DOHH2 (cell line): ENCODE measurements around the gene B4GALNT3.

Experiments used
- H3F3A ChIP-seq: fragments of 200-600 bp; sonication (generic), shearing (Covaris generic); 2 replicates; pipeline ENCODE4 v1.6.0; 2016; ENCODE audit warnings: antibody characterized with exemption, mild to moderate bottlenecking; ENCODE audit not compliant: control insufficient read depth, insufficient read depth
- H3K27ac ChIP-seq: fragments of 200-600 bp; sonication (generic); 2 replicates; pipeline ENCODE4 v1.5.1; 2014; ENCODE audit warnings: low read depth, mild to moderate bottlenecking, low read length, moderate library complexity
- H3K27me3 ChIP-seq: fragments of 200-600 bp; sonication (generic); 2 replicates; pipeline ENCODE4 v1.6.1; 2014; ENCODE audit warnings: mild to moderate bottlenecking, low read length, mixed read lengths; ENCODE audit not compliant: control insufficient read depth
- H3K36me3 ChIP-seq: fragments of 200-600 bp; sonication (generic); 2 replicates; pipeline ENCODE4 v1.6.1; 2014; ENCODE audit warnings: mild to moderate bottlenecking, low read length, moderate library complexity, mixed read lengths; ENCODE audit not compliant: control insufficient read depth
- H3K4me1 ChIP-seq: fragments of 200-600 bp; sonication (generic); 2 replicates; pipeline ENCODE4 v1.6.1; 2014; ENCODE audit warnings: mild to moderate bottlenecking, low read length, mixed read lengths; ENCODE audit not compliant: control insufficient read depth
- H3K4me2 ChIP-seq: fragments of 200-600 bp; sonication (generic); 2 replicates; pipeline ENCODE4 v1.6.0; 2014; ENCODE audit warnings: mild to moderate bottlenecking, low read length, moderate library complexity
- H3K4me3 ChIP-seq: fragments of 200-600 bp; sonication (generic); 2 replicates; pipeline ENCODE4 v1.5.1; 2014; ENCODE audit warnings: mild to moderate bottlenecking, low read length, mixed read lengths
- H3K79me2 ChIP-seq: fragments of 200-600 bp; sonication (generic); 2 replicates; pipeline ENCODE4 v1.6.1; 2014; ENCODE audit warnings: mild to moderate bottlenecking, low read length, mixed read lengths; ENCODE audit not compliant: control insufficient read depth
- H3K9me2 ChIP-seq: fragments of 200-600 bp; sonication (generic); replicated peaks from 2 replicates; pipeline ENCODE4 v1.6.1; 2014; ENCODE audit warnings: mild to moderate bottlenecking, low read length, mixed read lengths; ENCODE audit not compliant: control insufficient read depth
- H3K9me3 ChIP-seq: fragments of 200-600 bp; sonication (generic); 2 replicates; pipeline ENCODE4 v1.6.1; 2014; ENCODE audit warnings: antibody characterized with exemption, low read length, mixed read lengths; ENCODE audit not compliant: control insufficient read depth, insufficient read depth
- H4K20me1 ChIP-seq: fragments of 200-600 bp; sonication (generic); 2 replicates; pipeline ENCODE4 v1.6.0; 2014; ENCODE audit warnings: low read depth, mild to moderate bottlenecking, antibody characterized with exemption, low read length, moderate library complexity; ENCODE audit not compliant: control insufficient read depth, insufficient read depth
- EZH2phosphoT487 ChIP-seq: fragments of 200-600 bp; sonication (generic); IDR thresholded peaks from 2 replicates; pipeline ENCODE4 v1.6.1; 2017; ENCODE audit warnings: borderline replicate concordance, mild to moderate bottlenecking, antibody characterized with exemption, low read length, moderate library complexity, mixed read lengths
- TF ChIP-seq, protein P1 (sequence below): fragments of 200-600 bp; sonication (generic); IDR thresholded peaks from one replicate; pipeline ENCODE4 v1.5.1; 2014; ENCODE audit warnings: antibody characterized with exemption, mild to moderate bottlenecking, low read depth, low read length; ENCODE audit not compliant: poor library complexity, severe bottlenecking

B4GALNT3 gene

DNA sequence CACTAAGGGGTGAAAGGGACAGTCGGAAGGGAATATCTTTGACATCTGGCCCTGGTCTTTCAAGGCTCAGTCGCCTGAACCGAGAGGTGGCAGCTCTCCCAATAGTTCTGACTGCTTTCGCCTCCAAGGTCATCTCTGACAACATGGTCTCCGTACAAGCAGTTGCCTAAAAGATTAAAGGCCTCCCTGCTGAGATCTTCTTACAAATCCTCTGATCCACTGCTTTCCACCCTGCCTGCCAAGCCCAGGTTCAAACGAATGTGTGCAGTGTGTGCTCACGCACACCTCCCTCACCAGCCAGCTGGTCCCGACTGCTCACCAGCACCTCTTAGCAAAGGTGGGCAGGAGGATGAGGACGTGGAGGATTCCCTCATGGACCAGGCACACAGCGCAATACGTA lies 10.4 kb downstream of the B4GALNT3 start:
- H3K36me3 ChIP-seq = no peaks in the 10 kb centered on the region
- H3F3A ChIP-seq = no peaks in the 10 kb centered on the region
- no peak for TF ChIP-seq EZH2phosphoT487
- TF ChIP-seq, protein P1, sequence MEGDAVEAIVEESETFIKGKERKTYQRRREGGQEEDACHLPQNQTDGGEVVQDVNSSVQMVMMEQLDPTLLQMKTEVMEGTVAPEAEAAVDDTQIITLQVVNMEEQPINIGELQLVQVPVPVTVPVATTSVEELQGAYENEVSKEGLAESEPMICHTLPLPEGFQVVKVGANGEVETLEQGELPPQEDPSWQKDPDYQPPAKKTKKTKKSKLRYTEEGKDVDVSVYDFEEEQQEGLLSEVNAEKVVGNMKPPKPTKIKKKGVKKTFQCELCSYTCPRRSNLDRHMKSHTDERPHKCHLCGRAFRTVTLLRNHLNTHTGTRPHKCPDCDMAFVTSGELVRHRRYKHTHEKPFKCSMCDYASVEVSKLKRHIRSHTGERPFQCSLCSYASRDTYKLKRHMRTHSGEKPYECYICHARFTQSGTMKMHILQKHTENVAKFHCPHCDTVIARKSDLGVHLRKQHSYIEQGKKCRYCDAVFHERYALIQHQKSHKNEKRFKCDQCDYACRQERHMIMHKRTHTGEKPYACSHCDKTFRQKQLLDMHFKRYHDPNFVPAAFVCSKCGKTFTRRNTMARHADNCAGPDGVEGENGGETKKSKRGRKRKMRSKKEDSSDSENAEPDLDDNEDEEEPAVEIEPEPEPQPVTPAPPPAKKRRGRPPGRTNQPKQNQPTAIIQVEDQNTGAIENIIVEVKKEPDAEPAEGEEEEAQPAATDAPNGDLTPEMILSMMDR = no peak
- H3K4me2 ChIP-seq = no peak overlapping the region
- H3K4me1 ChIP-seq = peaks cover 11% of the 10 kb centered on the region
- H3K27ac ChIP-seq = no peak overlapping the region
- no peaks in the 10 kb centered on the region for H4K20me1 ChIP-seq
- no peaks in the 10 kb centered on the region for H3K9me2 ChIP-seq
- no peak overlapping the region for H3K4me3 ChIP-seq
- H3K27me3 ChIP-seq = no peaks in the 10 kb centered on the region
- H3K79me2 ChIP-seq = no peaks in the 10 kb centered on the region
- H3K9me3 ChIP-seq = no peaks in the 10 kb centered on the region

DNA sequence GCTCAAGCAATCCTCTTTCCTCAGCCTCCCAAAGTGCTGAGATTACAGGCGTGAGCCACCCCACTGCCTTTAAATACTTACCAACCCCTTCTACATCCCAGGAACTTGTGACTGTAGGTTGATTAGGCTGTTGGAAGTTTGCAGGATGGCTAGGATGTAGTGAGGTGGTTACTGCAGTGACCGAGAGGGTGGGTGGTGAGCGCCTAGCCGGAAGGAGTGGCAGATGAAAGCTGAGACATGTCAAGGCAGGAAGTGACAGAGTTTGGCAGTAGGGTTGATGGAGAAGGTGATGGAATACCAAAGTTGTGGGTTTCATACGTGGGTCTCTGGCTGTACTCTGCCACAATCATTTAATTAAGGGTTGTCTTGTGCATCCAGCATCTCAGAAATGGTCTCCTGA lies 13.5 kb downstream of the B4GALNT3 start:
- no peak overlapping the region for H3K4me3 ChIP-seq
- H3K27me3 ChIP-seq = no peaks in the 10 kb centered on the region
- H3F3A ChIP-seq = no peaks in the 10 kb centered on the region
- no peaks in the 10 kb centered on the region for H3K79me2 ChIP-seq
- H4K20me1 ChIP-seq = no peaks in the 10 kb centered on the region
- H3K27ac ChIP-seq = no peak overlapping the region
- H3K4me2 ChIP-seq = no peak overlapping the region
- TF ChIP-seq, protein P1 = no peak
- TF ChIP-seq EZH2phosphoT487 = no peak
- peaks cover 34% of the 10 kb centered on the region for H3K4me1 ChIP-seq
- H3K36me3 ChIP-seq = no peaks in the 10 kb centered on the region
- H3K9me3 ChIP-seq = no peaks in the 10 kb centered on the region
- no peaks in the 10 kb centered on the region for H3K9me2 ChIP-seq

DNA sequence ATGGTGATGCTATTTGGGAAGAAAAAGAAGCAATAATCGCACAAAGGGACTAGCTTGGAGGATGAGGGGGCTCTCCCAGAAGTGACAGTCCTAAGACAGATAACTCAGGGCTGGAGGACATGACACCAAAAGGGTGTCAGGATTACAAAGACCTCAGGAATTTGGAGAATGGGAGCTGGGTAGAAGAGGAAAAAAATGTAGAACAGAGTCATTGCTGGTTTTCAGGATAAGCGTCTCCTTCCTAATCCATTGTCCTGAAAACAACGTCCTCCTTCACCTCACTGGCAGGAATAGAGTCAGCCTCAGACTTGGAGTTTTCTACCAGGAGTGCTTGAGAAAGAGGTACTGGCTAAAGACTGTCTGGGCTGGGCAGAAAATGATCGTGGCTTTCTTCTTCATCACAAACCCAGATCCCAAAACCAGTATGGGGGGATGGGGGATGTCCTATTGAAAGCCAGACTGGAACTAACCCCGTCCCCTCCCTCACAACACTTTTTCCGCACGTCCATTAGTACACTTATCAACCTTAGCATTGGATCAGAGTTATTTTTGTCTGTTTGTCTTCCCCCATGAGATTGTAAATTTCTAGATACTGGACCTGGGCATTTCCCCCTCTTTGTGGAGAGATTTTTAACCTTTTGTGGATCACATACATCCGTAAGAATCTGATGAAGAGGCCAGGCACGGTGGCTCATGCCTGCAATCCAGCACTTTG lies 14.3 kb downstream of the B4GALNT3 start:
- Histone ChIP-seq H3K9me3 (no peaks in the 10 kb centered on the region), H3K9me2 (no peaks in the 10 kb centered on the region), H4K20me1 (no peaks in the 10 kb centered on the region), H3K4me1 (peaks cover 42% of the 10 kb centered on the region), H3K36me3 (no peaks in the 10 kb centered on the region), H3K4me3 (no peak overlapping the region), H3F3A (no peaks in the 10 kb centered on the region), H3K4me2 (peak overlapping the region; percentile 39; the same call in 1 of the 2 replicates), H3K79me2 (no peaks in the 10 kb centered on the region), H3K27me3 (no peaks in the 10 kb centered on the region), H3K27ac (no peak overlapping the region)
- no peak for TF ChIP-seq EZH2phosphoT487
- TF ChIP-seq, protein P1 = no peak
